ENCODE measurements around the gene PHLDB2. TPM values are rescaled to one million over a fixed set of nuclear protein-coding genes. Genes with fewer than 3 reads are reported as not detected.

PHLDB2 gene
- total RNA-seq, 1 donor from 2014 or later: 145 TPM

GRCh38 chr3:111999484-112000324, 140.6 kb downstream of the PHLDB2 start:
- no peak for DNase-seq (ENCODE audit: low read depth)

- DNase-seq (ENCODE audit: low read depth): no peak
These were observed 141.3 kb downstream of the PHLDB2 start for GRCh38 chr3:112000367-112000771.

- DNase-seq (ENCODE audit: low read depth): no peak
These were observed 141.9 kb downstream of the PHLDB2 start for GRCh38 chr3:112000966-112001365.

GRCh38 chr3:112001526-112001925, 142.5 kb downstream of the PHLDB2 start:
- no peak for DNase-seq (ENCODE audit: low read depth)

GRCh38 chr3:112002096-112002971, 143.3 kb downstream of the PHLDB2 start:
- DNase-seq (ENCODE audit: low read depth): peak; percentile 63

- no peak for DNase-seq (ENCODE audit: low read depth)
These were observed 144.4 kb downstream of the PHLDB2 start for GRCh38 chr3:112003321-112004080.

GRCh38 chr3:112004187-112004586, 145.1 kb downstream of the PHLDB2 start:
- DNase-seq (ENCODE audit: low read depth): no peak

- DNase-seq (ENCODE audit: low read depth): no peak
These were observed 145.6 kb downstream of the PHLDB2 start for GRCh38 chr3:112004669-112005068.

- no peak for DNase-seq (ENCODE audit: low read depth)
These were observed 146.1 kb downstream of the PHLDB2 start for GRCh38 chr3:112005091-112005672.

- DNase-seq (ENCODE audit: low read depth): peak; percentile 33
These were observed 148.6 kb downstream of the PHLDB2 start for GRCh38 chr3:112007633-112008032.

GRCh38 chr3:112009670-112010069, 150.6 kb downstream of the PHLDB2 start:
- no peak for DNase-seq (ENCODE audit: low read depth)

- DNase-seq (ENCODE audit: low read depth): no peak
These were observed 151.6 kb downstream of the PHLDB2 start for GRCh38 chr3:112010636-112011035.

GRCh38 chr3:112011376-112011940, 152.4 kb downstream of the PHLDB2 start:
- DNase-seq (ENCODE audit: low read depth): peak; percentile 76

- no peak for DNase-seq (ENCODE audit: low read depth)
These were observed 153.3 kb downstream of the PHLDB2 start for GRCh38 chr3:112012205-112012992.

GRCh38 chr3:112013058-112013783, 154.2 kb downstream of the PHLDB2 start:
- DNase-seq (ENCODE audit: low read depth): peak; percentile 72

GRCh38 chr3:112013784-112014143, 154.7 kb downstream of the PHLDB2 start:
- no peak for DNase-seq (ENCODE audit: low read depth)

- no peak for DNase-seq (ENCODE audit: low read depth)
These were observed 158.0 kb downstream of the PHLDB2 start for GRCh38 chr3:112017091-112017490.

- no peak for DNase-seq (ENCODE audit: low read depth)
These were observed 159.6 kb downstream of the PHLDB2 start for GRCh38 chr3:112018712-112019111.

- DNase-seq (ENCODE audit: low read depth): no peak
These were observed 160.7 kb downstream of the PHLDB2 start for GRCh38 chr3:112019716-112020115.

GRCh38 chr3:112020674-112021085, 161.6 kb downstream of the PHLDB2 start:
- peak; percentile 57 for DNase-seq (ENCODE audit: low read depth)

All from renal cortical epithelial cell (primary cell).